HG02885 (cell line): Measurements from ENCODE around the gene MALT1.

Experiments used
- ATAC-seq: cut with Tn5 transposase; IDR thresholded peaks from one replicate; pipeline ENCODE4 v1.9.1; 2021; ENCODE audit warnings: mild to moderate bottlenecking; ENCODE audit not compliant: unreplicated experiment, poor library complexity

Gene MALT1

DNA sequence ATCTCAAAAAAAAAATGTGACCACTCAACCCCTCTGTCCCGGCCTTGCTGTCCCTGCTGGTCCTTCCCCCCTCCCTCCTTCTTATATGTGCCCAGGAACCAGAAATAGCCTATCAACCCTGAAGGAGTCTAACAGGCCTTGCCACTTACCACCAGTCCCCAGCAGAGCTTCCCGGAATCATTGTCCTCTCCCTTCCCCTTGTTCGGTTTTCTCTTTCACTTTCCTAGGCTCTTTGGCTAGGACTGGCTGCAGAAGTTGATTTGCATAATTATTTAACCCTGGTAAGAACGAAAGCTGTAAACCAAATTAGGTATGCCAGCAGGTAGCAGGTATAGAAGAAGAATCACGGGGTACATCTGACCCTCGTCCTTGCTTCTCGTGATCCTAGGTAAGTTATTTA lies 120.8 kb downstream of the MALT1 start:
- ATAC-seq: peak; percentile 95

DNA sequence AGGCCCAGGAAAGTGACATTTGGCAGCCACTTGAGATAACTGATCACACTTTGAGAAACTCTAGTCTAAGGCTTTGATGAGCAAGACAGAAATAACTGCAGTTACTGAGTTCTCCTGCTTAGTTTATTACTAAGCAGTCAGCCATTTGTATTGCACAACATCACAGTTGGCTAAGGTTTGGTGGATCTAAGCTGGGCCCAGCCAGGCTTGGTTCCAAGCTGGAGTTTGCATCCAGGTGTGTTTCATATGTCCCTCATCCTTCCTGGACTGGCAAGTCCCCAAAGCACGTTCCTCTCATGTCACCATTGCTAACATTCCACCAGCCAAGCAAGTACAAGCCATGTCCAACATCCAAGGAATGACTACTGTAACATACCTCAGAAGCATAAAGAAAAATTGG lies 122.1 kb downstream of the MALT1 start:
- ATAC-seq: no peak

DNA sequence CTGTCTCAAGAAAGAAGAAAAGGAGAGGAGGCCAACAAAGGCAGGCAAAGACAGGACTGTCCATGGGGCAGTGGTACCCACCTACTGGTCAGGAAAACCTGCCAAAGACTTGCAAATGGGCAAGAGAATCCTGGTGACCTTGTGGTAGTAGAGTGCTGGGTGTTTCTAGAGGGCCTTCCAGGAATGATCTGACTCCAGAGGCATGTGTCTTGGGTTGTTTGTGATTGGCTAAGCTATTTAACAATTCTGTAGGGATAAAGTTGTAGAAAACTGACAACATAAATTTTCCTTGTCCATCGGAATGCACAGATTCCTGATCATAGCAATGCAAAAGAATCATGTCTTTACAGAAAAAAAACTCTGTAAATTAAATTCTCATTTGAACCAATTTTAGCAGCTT lies 125.0 kb downstream of the MALT1 start:
- no peak for ATAC-seq

DNA sequence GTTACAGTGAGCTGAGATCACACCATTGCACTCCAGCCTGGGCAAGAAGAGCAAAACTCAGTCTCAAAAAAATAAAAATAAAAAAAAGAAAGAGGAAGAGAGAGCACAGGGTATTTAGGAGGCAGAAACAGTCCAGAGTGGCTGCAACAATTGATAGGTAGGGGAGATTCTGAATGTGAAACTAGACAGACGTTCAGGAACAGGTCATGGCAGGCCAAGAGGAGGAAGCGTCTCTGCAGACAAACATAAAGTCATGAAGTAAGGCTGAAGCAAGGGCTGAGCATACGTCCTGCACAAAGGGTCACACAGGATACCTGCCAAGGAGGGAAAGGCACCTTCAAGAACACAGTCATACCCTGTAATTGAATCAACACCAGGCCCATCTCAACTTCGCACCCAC lies 129.3 kb downstream of the MALT1 start:
- ATAC-seq: peak; percentile 85

DNA sequence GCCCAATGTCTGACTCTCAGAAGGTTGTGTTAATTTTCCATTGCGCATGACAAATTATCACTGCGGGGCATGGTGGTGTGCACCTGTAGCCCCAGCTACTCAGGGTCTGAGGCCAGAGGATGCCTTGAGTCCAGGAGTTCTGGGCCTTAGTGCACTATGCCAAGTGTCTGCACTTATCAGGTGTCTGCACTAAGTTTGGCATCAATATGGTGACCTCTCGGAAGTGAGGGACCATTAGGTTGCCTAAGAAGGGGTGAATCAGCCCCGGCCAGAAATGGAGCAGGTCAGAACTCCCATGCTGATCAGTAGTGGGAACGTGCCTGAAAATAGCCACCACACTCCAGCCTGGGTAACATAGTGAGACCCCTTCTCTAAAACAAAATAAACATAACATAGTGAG lies 131.7 kb downstream of the MALT1 start:
- ATAC-seq: no peak

DNA sequence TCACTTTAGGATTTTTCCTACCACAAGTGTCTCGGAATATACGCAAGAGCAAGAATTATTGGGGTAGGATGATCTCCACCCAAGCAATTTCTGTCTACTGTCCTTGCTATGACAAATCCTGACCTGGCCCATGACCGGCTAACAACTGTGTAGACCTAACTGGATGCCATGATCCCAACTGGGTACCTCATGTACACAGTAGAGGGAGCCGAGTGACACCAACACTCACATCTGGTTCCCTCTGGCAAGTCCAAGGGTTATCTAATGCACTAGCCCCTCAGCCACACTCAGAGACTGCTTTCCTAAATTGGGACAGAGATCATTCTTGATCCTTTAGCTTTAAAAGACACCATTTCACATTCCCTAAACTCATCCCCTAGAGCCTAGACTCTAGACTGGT lies 132.7 kb downstream of the MALT1 start:
- ATAC-seq: no peak
